ENCODE data around the gene TMED9.
"Not testable (repeated sequence)": the region's sequence is repeated elsewhere in the genome, so short reads cannot be mapped to it uniquely, and the experiment has no call there.

Gene TMED9
- 40.3 to 41.2 reads per million in 2 donors for total RNA-seq

- peak; percentile 80 to 93 (median 85) for DNase-seq
Measured at GRCh38 chr5:177592010-177592834, at the start of gene TMED9. Gene TMED9, plus strand, starts transcription at chr5:177592203. Its CDS starts 12 bp downstream, at chr5:177592215.

DNA sequence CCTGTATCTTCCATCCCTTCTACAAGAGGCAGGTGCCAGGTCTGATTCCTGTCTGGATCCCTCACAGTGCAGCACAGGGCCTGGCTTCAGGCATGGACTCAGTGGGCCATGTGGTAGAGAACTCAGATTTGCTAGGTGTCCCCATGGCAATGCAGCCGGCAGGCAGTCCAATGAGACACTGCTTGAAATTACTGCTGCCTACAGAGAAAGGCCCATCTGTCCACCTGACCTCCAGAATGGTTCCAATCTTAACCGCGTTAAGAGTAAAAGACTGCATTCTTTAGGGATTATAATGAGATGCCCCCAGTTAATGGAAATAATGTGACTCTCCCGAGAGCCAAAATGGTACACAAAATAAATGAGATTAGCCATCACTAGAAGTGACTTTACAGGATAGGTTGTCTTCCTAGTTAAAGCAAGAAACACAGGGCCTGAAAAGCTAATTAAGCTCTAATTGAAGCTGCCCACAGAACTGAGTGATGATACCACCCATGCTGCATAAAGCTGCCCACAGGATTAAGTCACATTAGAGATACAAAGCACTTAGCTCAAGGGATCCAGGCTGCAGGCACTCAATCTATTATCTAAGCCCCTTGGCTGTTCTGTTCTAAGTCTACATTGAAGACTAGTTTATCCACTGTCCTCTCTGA is 49.1 kb upstream of the TMED9 start:
- no peak for DNase-seq

GRCh38 chr5:177545487-177546257 is 46.3 kb upstream of the TMED9 start:
- DNase-seq = no peak

- no peak for DNase-seq
Measured at GRCh38 chr5:177546258-177546741, 45.7 kb upstream of the TMED9 start.

DNA sequence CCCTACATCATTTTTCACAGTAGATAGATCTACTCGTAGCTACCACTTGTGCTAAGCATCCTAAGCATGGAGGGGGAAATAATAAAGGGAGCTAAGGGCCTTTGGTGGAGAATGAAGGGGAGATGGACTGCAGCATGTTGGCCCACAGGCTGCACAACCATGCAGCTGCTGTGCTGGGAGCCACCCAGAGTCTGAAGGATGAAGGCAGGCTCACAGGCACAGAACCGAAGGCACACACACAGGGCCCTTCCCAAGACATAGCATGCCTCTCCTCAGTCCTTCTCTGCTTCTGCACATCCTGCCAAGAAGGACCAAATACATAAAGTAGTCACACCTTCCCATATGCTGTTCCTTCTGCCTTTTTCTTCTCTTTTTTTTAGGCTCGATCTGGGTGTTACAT is 44.3 kb upstream of the TMED9 start:
- no peak for DNase-seq

GRCh38 chr5:177548495-177548894 is 43.5 kb upstream of the TMED9 start:
- no peak for DNase-seq

- DNase-seq = no peak
Measured at GRCh38 chr5:177550122-177550521, 41.9 kb upstream of the TMED9 start.

GRCh38 chr5:177552839-177553455 is 39.1 kb upstream of the TMED9 start:
- DNase-seq = no peak

DNA sequence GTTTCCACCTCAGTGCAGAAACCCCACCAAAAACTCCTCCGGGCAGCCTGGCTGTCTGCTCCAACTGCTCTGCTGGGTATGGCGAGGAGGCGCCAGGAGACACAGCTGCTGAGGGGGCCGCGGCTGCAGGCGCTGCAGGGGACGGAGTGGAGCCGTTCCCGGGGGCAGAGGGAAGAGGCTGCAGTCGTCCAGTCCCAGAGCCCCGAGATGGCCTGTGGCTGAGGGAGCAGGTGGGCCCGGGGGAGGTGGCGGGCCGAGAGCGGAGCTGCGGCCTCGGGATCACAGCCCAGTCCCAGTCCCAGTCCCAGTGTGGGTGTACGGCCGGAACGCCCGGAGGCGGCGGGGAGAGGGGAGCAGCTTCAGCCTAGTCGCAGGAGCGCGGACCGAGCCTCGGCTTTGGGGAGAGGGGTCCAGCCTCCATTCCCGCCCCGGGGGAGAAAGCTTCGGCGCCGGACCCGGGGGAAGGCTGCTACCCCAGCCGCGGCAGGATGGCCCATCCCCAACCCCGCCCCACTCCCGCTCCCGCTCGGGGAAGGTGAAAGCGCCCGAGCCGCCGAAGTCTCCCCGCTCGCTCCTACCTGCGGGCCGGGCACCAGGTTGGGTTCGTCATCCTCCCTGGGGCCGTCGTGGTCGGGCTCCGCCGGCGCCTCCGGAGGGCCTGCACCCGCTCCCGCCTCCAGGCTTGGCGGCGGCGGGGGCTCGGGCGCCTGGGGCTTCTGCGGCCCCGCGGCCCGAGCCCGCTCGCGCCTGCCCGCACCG is 38.2 kb upstream of the TMED9 start:
- peak in 4 of 5 experiments; percentile 4 to 20 (median 12) for DNase-seq

DNA sequence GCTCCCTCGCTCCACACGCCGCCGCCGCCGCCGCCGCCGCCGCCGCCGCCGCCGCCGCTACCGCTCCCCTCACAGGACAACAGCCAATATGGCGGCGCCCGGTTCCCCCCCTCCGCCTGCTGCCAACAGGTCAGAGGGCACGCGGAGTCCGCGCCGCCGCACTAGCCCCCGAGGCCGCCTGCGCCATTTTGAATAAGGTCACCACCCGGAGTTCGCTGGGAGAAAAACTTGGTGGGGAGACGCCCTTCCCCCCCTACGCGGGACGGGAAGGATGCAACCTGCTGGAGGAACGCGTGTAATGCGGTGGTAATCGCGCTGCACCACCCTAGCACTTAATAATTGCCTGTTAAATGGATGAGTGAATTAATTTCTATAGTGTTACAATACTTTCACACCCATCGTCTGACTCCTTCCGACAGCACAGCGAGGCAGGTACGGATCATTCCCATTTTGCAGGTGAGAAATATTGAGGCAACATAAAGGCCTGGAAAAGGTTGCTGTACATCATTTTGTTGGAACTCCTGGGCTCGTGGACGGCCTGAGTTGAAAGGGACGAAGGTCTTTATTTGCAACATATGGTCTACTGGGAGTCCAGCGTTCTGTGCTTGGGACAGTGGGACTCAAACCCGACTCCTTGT is 37.4 kb upstream of the TMED9 start, which contains the start of gene FAM193B:
Gene FAM193B (minus strand): TSS at position 90 of the 638 bp plus-strand sequence. CDS start 105 bp downstream, outside the sequence.
- DNase-seq = peak; percentile 91 to 95 (median 93)

GRCh38 chr5:177555228-177555627 is 36.8 kb upstream of the TMED9 start:
- DNase-seq = no peak

GRCh38 chr5:177555665-177556064 is 36.3 kb upstream of the TMED9 start:
- DNase-seq = no peak

- DNase-seq = peak in 2 of 5 experiments; percentile 7 to 84
Measured at GRCh38 chr5:177557041-177557647, 34.9 kb upstream of the TMED9 start.

- DNase-seq = no peak
Measured at GRCh38 chr5:177557796-177558195, 34.2 kb upstream of the TMED9 start.

GRCh38 chr5:177559446-177559941 is 32.5 kb upstream of the TMED9 start:
- not testable (repeated sequence) for DNase-seq

- no peak for DNase-seq
Measured at GRCh38 chr5:177565046-177565445, 27.0 kb upstream of the TMED9 start.

- DNase-seq = no peak
Measured at GRCh38 chr5:177568326-177568725, 23.7 kb upstream of the TMED9 start.

GRCh38 chr5:177569894-177570293 is 22.1 kb upstream of the TMED9 start:
- DNase-seq = peak in 1 of 5 experiments; percentile 22

- no peak for DNase-seq
Measured at GRCh38 chr5:177575488-177575887, 16.5 kb upstream of the TMED9 start.

DNA sequence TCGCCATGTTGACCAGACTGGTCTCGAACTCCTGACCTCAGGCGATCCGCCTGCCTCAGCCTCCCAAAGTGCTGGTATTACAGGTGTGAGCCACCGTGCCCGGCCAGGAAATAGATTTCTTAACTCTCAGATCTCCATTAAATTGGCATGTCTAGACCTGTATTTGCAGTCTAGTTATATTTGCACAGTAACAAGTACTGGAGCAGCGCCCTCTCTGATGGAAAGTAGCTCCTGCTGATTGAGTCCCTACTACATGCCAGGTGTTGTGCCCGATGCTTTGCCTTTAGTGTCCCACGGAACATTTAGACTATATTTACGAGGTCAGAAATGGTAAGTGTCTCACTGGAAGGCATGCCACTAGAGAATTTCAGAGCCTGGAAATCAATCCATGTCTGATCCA is 15.8 kb upstream of the TMED9 start:
- DNase-seq = no peak

Data from T-helper 2 cell (primary cell).